GM21526 (cell line): ENCODE measurements around the gene ZNF546.
"Not testable (repeated sequence)": the region's sequence is repeated elsewhere in the genome, so short reads cannot be mapped to it uniquely, and the experiment has no call there.

Experiments used
- ATAC-seq: cut with Tn5 transposase; IDR thresholded peaks from one replicate; pipeline ENCODE4 v1.9.1; 2021; ENCODE audit warnings: moderate library complexity; ENCODE audit not compliant: unreplicated experiment, low FRiP score

ZNF546 gene

DNA sequence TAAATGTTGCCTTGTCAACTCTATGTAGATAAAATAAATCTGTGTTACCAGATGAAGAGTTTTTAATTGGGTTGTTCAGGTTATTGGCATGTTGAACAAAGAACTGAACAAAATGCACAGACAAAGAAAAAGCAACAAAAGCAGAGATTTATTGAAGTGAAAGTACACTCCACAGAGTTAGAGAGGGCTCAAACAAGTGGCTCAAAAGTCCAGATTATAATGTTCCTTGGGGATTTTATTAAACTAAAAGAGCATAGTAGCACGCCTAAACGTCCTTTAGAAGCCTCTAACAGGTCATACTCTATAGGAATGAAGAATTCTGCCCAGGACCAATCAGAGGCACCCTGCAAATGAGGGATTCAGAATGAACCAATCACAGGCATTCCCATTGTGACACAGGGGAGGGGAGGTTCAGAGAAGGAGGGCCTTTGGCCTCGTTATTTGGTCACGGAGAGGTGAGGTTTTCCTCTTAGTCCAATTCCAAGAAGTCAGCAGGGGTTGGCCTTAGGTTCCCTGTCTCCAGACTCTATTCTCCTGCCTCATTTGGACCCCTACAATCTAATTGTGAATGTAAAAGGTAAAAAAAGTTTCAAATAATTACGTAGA is 13.1 kb upstream of the ZNF546 start:
- ATAC-seq: no peak

DNA sequence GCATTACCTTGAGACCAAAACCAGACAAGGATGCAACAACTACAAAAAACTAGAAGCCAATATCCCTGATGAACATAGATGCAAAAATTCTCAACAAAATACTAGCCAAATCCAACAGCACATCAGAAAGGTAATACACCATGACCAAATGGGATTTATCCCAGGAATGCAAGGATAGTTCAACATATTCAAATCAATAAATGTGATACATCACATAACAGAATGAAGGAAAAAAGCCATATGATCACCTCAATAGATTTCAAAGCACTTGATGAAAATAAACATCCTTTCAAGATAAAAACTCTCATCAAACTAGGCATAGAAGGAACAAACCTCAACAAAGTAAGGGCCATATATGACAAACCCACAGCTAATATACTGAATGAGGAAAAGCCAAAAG is 10.2 kb upstream of the ZNF546 start:
- ATAC-seq: no peak

DNA sequence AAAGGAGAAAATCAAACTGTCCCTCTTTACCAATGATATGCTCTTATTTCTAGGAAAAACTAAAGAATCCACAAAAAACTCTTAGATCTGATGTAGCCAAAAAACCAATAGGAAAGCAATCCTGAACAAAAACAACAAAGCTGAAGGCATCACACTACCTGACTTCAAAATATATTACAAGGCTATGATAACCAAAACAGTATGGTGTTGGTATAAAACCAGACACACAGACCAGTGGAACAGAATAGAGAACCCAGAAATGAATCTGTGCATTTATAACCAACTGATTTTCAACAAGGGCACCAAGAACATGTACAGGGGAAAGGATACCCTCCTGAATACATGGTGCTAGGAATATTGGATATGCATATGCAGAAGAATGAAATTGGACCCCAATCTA is 9.7 kb upstream of the ZNF546 start:
- no peak for ATAC-seq

DNA sequence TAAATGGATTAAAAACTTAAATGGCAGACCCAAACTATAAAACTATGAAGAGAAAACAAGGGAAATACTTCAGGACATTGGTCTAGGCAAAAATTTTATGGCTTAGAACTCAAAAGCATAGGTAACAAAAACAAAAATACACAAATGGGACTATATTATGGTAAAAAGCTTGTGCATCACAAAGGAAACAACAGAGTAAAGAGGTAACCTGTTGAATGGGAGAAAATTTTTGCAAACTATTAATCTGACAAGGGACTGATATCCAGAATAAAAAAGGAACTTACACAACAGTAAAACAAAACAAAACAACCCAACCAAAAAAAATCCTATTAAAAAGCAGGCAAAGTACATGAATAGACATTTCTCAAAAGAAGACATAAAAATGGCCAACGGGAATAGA is 9.3 kb upstream of the ZNF546 start:
- ATAC-seq: no peak

DNA sequence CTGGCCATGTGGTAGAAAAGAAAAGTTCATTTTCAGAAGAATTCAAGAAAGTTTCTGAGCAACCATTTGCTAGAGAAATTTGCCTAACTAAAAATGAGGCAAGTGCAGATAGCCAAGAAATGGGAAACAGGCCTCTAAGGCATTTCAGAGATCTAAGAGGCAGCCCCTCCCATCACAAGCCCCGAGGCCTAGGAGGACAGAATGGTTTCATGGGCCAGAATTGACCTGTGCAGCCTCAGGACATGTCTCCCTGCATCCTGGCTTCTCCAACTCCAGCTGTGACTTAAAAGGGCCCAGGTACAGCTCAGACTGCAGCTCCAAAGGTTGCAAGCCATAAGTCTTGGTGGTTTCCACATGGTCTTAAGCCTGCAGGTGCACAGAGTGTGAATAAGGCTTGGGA is 3.3 kb upstream of the ZNF546 start:
- no peak for ATAC-seq

DNA sequence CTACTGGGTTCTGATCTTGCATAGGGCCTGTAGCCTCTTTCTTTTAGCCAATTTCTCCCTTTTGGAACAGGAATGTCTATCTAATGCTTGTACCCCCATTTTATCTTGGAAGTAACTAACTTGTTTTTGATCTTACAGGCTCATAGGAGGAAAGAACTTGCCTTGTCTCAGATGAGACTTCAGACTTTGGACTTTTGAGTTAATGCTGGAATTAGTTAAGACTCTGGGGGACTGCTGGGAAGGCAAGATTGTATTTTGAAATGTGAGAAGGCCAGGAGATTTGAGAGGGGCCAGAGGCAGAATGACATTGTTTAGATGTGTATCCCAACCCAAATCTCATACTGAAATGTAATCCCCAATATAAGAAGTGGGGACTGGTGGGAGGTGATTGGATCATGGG is 2.5 kb upstream of the ZNF546 start:
- no peak for ATAC-seq

DNA sequence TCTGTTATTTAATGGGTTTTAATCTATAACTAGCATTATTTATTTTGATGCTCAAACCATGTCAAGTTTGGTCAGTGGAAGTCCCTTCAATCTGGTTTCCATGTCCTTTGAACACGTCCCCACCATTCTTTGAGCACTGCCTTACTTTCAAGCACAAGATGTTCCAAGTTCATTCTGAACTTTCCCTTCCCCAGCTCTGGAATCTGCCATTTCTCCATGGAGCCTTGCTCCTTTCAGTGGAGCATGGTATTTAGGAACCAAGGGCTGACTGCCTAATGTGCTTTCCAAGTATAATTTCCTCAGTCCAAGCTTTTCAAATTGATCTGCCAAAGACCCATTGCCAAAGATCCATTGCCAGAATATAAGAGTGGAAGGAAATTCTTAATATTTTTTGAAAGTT is 1.1 kb upstream of the ZNF546 start:
- no peak for ATAC-seq

DNA sequence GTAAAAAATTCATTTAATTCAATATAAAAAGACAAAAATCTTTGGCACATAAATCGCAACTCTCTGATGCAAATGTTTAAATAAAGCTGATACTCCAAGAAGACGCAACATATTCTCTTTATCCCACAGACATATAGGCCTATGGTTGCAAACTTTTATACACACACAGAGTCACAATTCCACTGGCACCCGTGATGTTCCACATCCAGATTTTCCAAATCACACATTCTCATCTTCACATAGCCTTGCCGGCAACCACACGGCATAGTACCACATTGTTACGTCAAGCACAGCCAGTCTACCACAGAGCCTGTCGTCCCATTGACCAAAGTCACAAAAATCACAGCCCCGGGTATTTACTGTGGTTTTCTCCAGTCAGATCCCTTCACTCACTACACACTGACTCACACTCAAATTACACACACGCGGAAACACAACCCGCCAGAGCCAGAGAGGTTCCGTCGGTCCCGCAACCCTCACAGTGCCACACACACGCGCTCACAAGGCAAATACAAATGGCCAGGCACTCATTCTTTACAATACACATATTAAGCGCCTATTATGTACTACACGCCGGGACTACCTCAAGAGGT is 546 bp upstream of the ZNF546 start:
- peak; percentile 30 for ATAC-seq

DNA sequence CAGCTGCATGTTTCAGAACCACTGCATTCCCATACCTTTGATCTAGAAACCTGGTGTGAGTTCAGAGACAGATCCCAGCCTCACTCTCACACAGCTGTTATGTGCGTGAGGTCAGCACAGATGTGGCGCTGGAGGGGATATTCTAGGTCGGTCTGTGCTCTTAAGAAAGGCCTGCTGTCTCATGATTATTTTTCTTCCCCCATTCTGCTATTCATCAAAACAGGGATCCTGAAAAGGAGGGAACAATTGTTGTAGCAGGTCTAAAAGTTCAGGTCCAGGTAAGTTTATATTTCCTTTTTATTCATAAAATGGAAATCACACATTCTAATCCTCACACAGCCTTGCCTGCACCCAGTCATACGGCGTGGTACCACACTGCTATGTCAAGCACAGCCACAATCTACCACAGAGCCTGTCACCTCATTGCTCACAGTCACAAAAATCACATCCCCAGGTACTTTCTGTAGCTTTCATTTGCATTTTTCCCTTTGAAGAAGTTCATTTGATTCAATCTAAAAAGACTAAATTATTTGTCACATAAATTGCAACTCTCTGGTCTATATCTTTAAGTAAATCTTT is 867 bp downstream of the ZNF546 start:
- ATAC-seq: peak; percentile 15

DNA sequence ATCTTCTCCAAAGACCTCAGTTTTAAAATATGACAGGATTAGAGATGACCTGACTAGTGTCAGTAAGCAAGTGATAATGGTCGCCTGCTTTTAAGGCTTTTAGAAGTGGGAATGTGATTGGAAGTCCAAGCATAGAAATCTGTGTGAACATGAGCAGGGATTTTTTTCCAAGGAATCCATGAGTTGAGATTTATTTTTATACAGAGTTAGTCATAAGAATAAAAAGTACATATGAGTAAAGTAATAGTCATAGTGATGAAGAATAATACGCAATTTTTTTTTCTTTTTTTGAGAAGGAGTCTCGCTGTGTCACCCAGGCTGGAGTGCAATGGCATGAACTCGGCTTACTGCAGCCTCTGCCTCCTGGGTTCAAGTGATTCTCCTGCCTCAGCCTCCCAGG is 1.6 kb downstream of the ZNF546 start:
- no peak for ATAC-seq

DNA sequence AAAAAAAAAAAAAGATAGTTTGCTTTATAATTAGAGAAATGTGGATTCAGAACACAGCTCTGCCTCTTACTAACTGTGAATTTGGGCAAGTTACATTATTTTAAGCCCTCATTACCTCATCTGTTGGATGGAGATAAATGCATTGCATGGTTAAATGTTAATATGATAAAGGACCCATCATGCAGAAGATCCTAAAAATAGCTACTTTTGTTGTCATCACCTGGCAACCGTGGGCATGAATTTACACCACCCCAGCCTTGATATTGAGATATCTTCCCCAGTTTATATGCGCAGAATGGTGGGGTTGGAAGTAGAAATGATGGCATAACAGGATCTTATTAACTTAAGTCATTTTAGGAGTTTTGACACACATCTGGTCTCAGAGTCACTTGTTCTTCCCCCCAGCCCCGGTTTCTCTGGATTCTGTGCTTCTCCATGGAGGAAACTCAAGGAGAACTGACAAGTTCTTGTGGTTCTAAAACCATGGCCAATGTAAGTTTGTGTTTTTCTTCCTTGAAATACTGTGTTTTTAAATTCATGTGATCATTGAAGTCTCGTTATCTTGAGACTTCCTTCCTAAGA is 8.9 kb downstream of the ZNF546 start:
- ATAC-seq: no peak

DNA sequence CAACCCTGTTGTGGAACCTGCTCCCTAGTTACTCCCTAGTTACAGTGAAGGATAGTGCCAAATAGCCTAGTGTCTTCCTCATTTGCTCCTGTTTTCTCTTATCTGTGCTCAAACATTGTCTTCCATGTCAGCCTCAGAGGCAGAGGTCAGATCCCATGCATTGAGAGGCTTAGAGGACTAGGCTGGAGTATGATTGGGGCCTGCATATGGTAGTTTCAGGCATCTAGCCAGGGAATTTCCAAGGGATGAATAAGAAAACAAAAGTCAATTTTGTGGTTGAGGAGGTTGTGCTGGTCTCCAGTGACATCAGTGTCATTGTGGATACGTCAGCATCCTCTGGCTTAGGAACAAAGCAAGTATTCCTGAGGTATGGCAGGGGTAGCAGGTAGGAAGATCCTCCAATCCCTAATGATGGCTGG is 9.4 kb downstream of the ZNF546 start:
- ATAC-seq: no peak

DNA sequence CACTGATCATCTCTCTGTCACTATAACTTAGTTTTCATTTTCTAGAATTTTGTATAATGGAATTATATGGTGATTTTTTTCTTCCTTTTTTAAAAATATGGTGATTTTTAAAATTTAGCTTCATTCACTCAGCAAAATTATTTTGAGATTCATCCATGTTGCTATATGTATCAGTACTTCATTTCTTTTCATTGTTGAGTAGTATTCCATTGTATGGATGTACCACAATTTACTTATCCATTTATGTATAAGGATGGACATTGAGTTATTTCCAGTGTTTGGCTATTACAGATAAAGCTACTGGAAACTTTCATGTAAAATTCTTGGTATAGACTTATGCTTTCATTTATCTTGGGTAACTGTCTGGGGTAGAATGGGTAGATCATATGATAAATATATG is 12.8 kb downstream of the ZNF546 start:
- no peak for ATAC-seq

DNA sequence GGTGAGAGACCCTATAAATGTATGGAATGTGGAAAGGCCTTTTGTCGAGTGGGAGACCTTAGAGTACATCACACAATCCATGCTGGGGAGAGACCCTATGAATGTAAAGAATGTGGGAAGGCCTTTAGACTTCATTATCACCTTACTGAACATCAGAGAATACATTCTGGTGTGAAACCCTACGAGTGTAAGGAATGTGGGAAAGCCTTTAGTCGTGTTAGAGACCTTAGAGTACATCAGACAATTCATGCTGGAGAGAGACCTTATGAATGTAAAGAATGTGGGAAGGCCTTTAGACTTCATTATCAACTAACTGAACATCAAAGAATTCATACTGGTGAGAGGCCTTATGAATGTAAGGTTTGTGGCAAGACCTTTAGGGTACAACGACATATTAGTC is 17.1 kb downstream of the ZNF546 start:
- ATAC-seq: no peak

DNA sequence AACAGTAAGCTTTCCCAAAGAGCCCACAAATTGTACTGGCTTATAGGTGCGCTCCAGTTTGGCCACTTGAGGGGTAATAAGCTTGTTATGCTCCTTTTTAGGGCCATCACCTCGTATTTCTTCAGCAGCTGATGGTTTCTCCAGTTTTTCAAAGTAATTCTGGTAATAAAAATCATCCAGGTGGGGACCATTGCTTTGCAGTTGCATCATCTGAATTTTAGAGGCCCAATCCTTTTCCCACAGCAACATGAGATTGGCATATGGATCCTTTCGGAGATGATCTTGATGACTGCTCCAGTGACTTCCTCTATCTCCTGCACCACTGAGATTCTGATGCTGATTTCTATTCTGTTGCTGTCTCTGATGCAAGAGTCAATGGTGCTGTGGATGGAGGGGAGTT is 27.1 kb downstream of the ZNF546 start:
- no peak for ATAC-seq

DNA sequence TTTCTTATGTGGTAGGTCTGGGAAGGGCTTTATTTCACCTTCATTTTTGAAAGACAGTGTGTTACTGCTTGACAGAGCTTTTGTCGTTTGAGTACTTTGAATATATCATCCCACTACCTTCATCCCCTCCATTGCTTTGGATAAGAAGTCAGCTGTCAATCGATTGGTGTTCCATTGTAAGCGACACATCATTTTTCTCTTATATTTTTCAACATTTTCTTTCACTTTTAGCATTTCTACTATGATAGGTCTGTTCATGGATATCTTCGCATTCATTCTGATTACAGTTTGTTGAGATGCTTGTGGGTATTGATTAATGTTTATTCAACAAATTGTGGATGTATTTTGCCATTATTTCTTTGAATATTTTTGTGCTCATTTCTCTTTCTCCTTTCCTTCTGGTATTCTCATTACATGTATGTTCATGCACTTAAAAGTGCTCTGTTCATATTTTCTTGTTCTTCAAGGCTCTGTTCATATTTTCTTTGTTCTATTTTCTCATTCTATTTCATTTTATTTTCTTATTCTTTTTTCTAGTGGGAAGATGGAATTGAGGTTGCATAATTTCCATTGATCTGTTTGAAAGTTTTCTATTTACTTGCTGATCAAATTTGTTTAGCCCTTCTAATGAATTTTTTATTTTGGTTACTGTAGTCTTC is 29.2 kb downstream of the ZNF546 start:
- no peak for ATAC-seq

DNA sequence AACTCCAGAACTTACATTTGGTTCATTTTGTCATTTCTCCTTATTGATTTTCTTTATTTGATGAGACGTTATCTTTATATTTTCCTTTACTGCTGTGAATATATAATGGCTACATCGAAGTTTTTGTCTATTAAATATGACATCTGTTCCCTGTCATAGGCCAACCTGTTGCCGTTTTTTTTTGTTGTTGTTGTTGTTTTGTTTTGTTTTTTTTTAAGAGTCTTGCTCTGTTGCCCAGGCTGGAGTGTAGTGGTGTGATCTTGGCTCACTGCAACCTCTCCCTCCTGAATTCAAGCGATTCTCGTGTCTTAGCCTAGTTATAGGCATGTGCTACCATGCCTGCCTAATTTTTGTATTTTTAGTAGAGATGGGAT is 29.7 kb downstream of the ZNF546 start:
- ATAC-seq: no peak

DNA sequence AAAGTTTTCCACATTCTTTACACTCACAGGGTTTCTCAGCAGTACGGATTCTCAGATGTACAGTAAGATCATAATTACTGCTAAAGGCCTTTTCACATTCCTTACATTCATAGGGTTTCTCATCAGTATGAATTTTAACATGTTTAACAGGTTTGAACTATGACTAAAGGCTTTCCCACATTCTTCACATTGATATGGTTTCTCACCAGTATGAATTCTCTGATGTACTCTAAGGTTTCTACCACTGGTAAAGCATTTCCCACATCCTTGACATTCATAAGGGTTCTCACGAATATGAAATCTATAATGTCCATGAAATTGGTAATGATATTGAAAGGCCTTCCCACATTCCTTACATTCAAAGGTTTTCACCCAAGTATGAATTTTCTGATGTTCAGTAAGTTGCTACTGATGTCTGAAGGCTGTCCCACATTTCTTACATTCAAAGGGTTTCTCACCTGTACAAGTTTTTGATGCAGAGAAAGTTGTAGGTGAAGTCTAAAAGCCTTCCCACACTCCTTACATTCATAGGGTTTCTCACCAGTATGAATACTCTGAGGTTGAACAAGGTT is 37.2 kb downstream of the ZNF546 start:
- ATAC-seq: no peak

DNA sequence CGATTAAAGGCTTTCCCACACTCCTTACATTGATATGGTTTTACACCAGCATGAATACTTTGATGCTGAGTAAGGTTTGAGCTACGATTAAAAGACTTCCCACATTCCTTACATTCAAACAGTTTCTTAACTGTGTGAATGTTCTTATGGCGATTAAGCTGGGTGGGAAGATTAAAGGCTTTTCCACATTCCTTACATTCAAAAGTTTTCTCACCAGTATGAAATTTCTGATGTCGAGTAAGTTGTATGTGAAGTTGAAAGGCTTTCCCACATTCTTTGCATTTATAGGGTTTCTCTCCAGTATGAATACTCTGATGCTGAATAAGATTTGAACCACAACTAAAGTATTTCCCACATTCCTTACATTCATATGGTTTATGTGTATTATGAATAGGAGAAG is 39.1 kb downstream of the ZNF546 start:
- no peak for ATAC-seq

DNA sequence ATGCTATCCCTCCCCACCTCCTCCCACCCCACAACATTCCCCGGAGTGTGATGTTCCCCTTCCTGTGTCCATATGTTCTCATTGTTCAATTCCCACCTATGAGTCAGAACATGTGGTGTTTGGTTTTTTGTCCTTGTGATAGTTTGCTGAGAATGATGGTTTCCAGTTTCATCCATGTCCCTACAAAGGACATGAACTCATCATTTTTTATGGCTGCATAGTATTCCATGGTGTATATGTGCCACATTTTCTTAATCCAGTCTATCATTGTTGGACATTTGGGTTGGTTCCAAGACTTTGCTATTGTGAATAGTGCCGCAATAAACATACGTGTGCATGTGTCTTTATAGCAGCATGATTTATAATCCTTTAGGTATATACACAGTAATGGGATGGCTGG is 41.2 kb downstream of the ZNF546 start:
- ATAC-seq: not testable (repeated sequence)

DNA sequence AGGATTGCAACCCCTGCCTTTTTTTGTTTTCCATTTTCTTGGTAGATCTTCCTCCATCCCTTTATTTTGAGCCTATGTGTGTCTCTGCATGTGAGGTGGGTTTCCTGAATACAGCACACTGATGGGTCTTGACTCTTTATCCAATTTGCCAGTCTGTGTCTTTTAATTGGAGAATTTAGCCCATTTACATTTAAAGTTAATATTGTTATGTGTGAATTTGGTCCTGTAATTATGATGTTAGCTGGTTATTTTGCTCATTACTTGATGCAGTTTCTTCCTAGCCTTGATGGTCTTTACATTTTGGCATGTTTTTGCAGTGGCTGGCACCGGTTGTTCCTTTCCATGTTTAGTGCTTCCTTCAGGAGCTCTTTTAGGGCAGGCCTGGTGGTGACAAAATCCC is 44.9 kb downstream of the ZNF546 start:
- ATAC-seq: not testable (repeated sequence)
